Neutrophil (primary cell): ENCODE measurements around the gene NPAS3.

Source experiments
- H3K27ac ChIP-seq: fragments of 200-600 bp; sonication (generic); 2 replicates; pipeline ENCODE4 v1.5.1; 2016; ENCODE audit warnings: mild to moderate bottlenecking, moderate library complexity
- H3K27me3 ChIP-seq: fragments of 200-600 bp; sonication (generic); 2 replicates; pipeline ENCODE4 v1.6.0; 2016; ENCODE audit warnings: mild to moderate bottlenecking
- H3K36me3 ChIP-seq: fragments of 200-600 bp; sonication (generic); 2 replicates; pipeline ENCODE4 v1.5.1; 2017
- H3K4me1 ChIP-seq, 2 experiments: fragments of 200-600 bp in 1 of 2; sonication (generic) in 1 of 2; 1 replicate in 1 of 2; 2 replicates in 1 of 2; pipeline versions ENCODE4 v1.5.1 to v1.6.1; 2013 to 2016; ENCODE audit warnings: low read depth in 1 of 2, low read length in 1 of 2, mild to moderate bottlenecking in 1 of 2, moderate library complexity in 1 of 2; ENCODE audit not compliant: control insufficient read depth in 1 of 2, insufficient read depth in 1 of 2
- H3K4me3 ChIP-seq, 2 experiments: fragments of 200-600 bp in 1 of 2; sonication (generic) in 1 of 2; 1 replicate in 1 of 2; 2 replicates in 1 of 2; pipeline ENCODE4 v1.5.1; 2013 to 2016; ENCODE audit warnings: low read depth in 1 of 2, low read length in 1 of 2, mild to moderate bottlenecking in 1 of 2, moderate library complexity in 1 of 2
- H3K9me3 ChIP-seq: fragments of 200-600 bp; sonication (generic); 2 replicates; pipeline ENCODE4 v1.5.1; 2016
- CTCF ChIP-seq: fragments of 200-600 bp; sonication (generic); IDR thresholded peaks from 2 replicates; pipeline ENCODE4 v1.5.1; 2016; ENCODE audit warnings: antibody characterized with exemption

NPAS3 gene

GRCh38 chr14:33699300-33699983, 760.8 kb downstream of the NPAS3 start:
- H3K9me3 ChIP-seq = no peaks in the 10 kb centered on the region
- H3K36me3 ChIP-seq = no peaks in the 10 kb centered on the region
- no peaks in the 10 kb centered on the region for H3K4me1 ChIP-seq
- H3K4me3 ChIP-seq = no peak overlapping the region
- H3K27me3 ChIP-seq = no peaks in the 10 kb centered on the region
- no peak overlapping the region for H3K27ac ChIP-seq
- TF ChIP-seq CTCF = no peak

GRCh38 chr14:33700052-33700451, 761.4 kb downstream of the NPAS3 start:
- H3K27me3 ChIP-seq = no peaks in the 10 kb centered on the region
- no peaks in the 10 kb centered on the region for H3K36me3 ChIP-seq
- no peaks in the 10 kb centered on the region for H3K4me1 ChIP-seq
- no peak for TF ChIP-seq CTCF
- H3K27ac ChIP-seq = no peak overlapping the region
- no peak overlapping the region for H3K4me3 ChIP-seq
- no peaks in the 10 kb centered on the region for H3K9me3 ChIP-seq

DNA sequence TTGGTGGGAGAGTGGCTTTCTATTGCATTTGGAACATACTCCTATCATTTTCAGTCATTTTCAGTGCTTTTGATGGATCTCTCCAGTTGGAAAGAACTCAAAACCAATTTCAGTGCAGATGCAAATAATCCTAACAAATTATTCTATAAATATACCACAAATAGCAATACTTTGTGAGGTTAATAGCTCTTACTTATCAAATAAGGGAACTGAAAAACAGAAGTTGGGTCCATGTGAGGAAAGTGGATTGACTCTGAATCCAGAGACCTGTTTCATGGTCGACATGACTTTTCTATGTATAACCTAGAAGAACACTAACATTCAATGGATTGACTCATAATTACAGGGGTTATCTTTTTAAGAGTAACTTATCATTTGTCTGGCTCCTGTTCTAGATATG, 763.6 kb downstream of the NPAS3 start:
- no peak overlapping the region for H3K4me3 ChIP-seq
- no peak for TF ChIP-seq CTCF
- no peaks in the 10 kb centered on the region for H3K27me3 ChIP-seq
- no peak overlapping the region for H3K27ac ChIP-seq
- no peaks in the 10 kb centered on the region for H3K4me1 ChIP-seq
- H3K36me3 ChIP-seq = no peaks in the 10 kb centered on the region
- no peaks in the 10 kb centered on the region for H3K9me3 ChIP-seq

- H3K36me3 ChIP-seq = no peaks in the 10 kb centered on the region
- H3K9me3 ChIP-seq = no peaks in the 10 kb centered on the region
- H3K27me3 ChIP-seq = no peaks in the 10 kb centered on the region
- no peak overlapping the region for H3K4me3 ChIP-seq
- H3K4me1 ChIP-seq = no peaks in the 10 kb centered on the region
- no peak for TF ChIP-seq CTCF
- no peak overlapping the region for H3K27ac ChIP-seq
Measured at GRCh38 chr14:33704481-33704880, 765.8 kb downstream of the NPAS3 start.

- Histone ChIP-seq H3K27ac (no peak overlapping the region), H3K36me3 (no peaks in the 10 kb centered on the region), H3K4me3 (no peak overlapping the region), H3K27me3 (no peaks in the 10 kb centered on the region), H3K9me3 (no peaks in the 10 kb centered on the region), H3K4me1 (no peaks in the 10 kb centered on the region)
- no peak for TF ChIP-seq CTCF
Measured at GRCh38 chr14:33705490-33705889, 766.8 kb downstream of the NPAS3 start.
